RCC 7860 (cell line): ENCODE results near the gene MASP1.
A peak's percentile ranks its signal among the peaks of the same experiment; 100 is the strongest.

Experiments
- DNase-seq: peaks from one replicate; pipeline ENCODE4 v3.0.0-alpha.2; 2015; ENCODE audit warnings: low spot score
- FAIRE-seq: peaks from 2 replicates; lab custom pipeline; 2012; peaks lifted over from hg19 to GRCh38; lab: Jason Lieb, UNC

The MASP1 gene

GRCh38 chr3:187291512-187292132, at the start of gene MASP1:
MASP1 (minus strand) TSS chr3:187291737; CDS start chr3:187291632, 105 bp downstream.
- DNase-seq (no peak), FAIRE-seq (no peak)

- FAIRE-seq = no peak
- DNase-seq = no peak
Observed at GRCh38 chr3:187340578-187340977, 49.0 kb upstream of the MASP1 start.

- FAIRE-seq (no peak), DNase-seq (no peak)
Observed at GRCh38 chr3:187336322-187336721, 44.8 kb upstream of the MASP1 start.

GRCh38 chr3:187334904-187335303, 43.4 kb upstream of the MASP1 start:
- no peak for DNase-seq
- FAIRE-seq = no peak

GRCh38 chr3:187328691-187329090, 37.2 kb upstream of the MASP1 start:
- FAIRE-seq = no peak

GRCh38 chr3:187327845-187328244, 36.3 kb upstream of the MASP1 start:
- no peak for DNase-seq

More at GRCh38 chr3:187328691-187329090, 37.2 kb upstream of the MASP1 start:
- DNase-seq = no peak

GRCh38 chr3:187325632-187326031, 34.1 kb upstream of the MASP1 start:
- no peak for DNase-seq
- FAIRE-seq = no peak

More at GRCh38 chr3:187327845-187328244, 36.3 kb upstream of the MASP1 start:
- no peak for FAIRE-seq

GRCh38 chr3:187323091-187323490, 31.6 kb upstream of the MASP1 start:
- FAIRE-seq (no peak), DNase-seq (no peak)

- no peak for FAIRE-seq
- no peak for DNase-seq
Observed at GRCh38 chr3:187322291-187322690, 30.8 kb upstream of the MASP1 start.

GRCh38 chr3:187321766-187322165, 30.2 kb upstream of the MASP1 start:
- FAIRE-seq (no peak), DNase-seq (no peak)

- DNase-seq (peak; percentile 25), FAIRE-seq (no peak)
Observed at GRCh38 chr3:187319699-187320302, 28.3 kb upstream of the MASP1 start.

- FAIRE-seq (peak; percentile 42), DNase-seq (peak; percentile 36)
Observed at GRCh38 chr3:187318819-187319616, 27.5 kb upstream of the MASP1 start.

GRCh38 chr3:187315872-187316271, 24.3 kb upstream of the MASP1 start:
- DNase-seq (no peak), FAIRE-seq (no peak)

GRCh38 chr3:187314176-187314575, 22.6 kb upstream of the MASP1 start:
- no peak for DNase-seq
- FAIRE-seq = no peak

GRCh38 chr3:187310954-187311470, 19.5 kb upstream of the MASP1 start:
- FAIRE-seq (no peak), DNase-seq (no peak)

- no peak for FAIRE-seq
Observed at GRCh38 chr3:187310226-187310625, 18.7 kb upstream of the MASP1 start.

GRCh38 chr3:187305881-187306280, 14.3 kb upstream of the MASP1 start:
- DNase-seq (no peak), FAIRE-seq (no peak)

More at GRCh38 chr3:187310226-187310625, 18.7 kb upstream of the MASP1 start:
- DNase-seq = no peak

- FAIRE-seq (no peak), DNase-seq (no peak)
Observed at GRCh38 chr3:187299611-187300010, 8.1 kb upstream of the MASP1 start.

GRCh38 chr3:187296911-187297310, 5.4 kb upstream of the MASP1 start:
- no peak for FAIRE-seq
- DNase-seq = no peak

GRCh38 chr3:187296058-187296457, 4.5 kb upstream of the MASP1 start:
- DNase-seq = no peak
- FAIRE-seq = no peak

- FAIRE-seq (no peak), DNase-seq (no peak)
Observed at GRCh38 chr3:187295316-187296034, 3.9 kb upstream of the MASP1 start.
